NOMO-1 treated with DMSO at 0.1 percent for 48 hours (cell line): ENCODE measurements around the gene NXNL1.
"Not testable (repeated sequence)": the region's sequence is repeated elsewhere in the genome, so short reads cannot be mapped to it uniquely, and the experiment has no call there.

Experiments
- DNase-seq: peaks from one replicate; lab custom pipeline; 2025; ENCODE audit not compliant: unreplicated experiment; lab: John Stamatoyannopoulos, UW

Gene NXNL1, protein sequence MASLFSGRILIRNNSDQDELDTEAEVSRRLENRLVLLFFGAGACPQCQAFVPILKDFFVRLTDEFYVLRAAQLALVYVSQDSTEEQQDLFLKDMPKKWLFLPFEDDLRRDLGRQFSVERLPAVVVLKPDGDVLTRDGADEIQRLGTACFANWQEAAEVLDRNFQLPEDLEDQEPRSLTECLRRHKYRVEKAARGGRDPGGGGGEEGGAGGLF

DNA sequence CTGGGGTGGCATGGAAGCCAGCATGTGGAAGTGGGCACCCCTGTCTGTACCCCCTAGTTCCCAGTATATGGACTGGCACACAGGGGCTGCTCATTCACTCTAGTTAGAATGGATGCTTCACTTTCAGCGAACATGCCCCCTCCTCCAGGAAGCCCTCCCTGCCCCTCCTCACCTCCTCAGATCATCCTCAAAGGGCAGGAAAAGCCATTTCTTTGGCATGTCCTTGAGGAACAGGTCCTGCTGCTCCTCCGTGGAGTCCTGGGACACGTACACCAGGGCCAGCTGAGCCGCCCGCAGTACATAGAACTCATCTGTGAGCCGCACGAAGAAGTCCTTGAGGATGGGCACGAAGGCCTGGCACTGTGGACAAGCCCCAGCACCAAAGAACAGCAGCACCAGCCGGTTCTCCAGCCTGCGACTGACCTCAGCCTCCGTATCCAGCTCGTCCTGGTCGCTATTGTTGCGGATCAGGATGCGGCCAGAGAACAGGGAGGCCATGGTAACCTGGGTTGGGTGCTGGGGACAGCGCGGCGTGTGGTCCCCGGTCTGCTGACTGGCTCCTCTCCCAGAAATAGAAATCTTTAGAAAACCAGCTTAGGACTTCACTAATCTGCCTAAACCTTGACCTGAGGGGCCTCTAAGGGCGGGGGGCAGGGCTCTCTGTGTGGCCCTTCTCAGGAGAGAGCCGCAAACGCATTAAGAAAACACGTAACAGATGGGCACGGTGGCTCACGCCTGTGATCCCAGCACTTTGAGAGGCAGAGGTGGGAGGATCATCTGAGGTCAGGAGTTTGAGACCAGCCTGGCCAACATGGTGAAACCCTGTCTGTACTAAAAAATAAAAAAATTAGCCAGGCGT lies at the start of gene NXNL1:
NXNL1 (minus strand) TSS at position 555 of the 859 bp plus-strand sequence; CDS start at position 498, 57 bp downstream.
- no peak for DNase-seq

DNA sequence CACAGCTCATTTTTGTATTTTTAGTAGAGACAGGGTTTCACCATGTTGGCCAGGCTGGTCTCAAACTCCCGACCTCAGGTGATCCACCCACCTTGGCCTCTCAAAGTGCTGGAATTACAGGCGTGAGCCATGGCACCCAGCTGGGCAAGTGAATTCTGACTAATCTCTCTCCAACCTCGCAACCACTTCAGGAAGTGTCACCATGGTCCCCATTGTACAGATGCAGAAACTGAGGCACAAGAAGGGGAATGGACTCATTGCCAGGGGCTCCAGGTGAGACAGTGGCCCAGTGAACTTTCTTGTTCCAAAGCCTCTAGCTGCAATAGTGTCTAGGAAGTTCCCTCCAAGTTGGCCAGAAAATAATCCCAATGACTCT lies 47.8 kb upstream of the NXNL1 start:
- DNase-seq, result not testable (repeated sequence)

DNA sequence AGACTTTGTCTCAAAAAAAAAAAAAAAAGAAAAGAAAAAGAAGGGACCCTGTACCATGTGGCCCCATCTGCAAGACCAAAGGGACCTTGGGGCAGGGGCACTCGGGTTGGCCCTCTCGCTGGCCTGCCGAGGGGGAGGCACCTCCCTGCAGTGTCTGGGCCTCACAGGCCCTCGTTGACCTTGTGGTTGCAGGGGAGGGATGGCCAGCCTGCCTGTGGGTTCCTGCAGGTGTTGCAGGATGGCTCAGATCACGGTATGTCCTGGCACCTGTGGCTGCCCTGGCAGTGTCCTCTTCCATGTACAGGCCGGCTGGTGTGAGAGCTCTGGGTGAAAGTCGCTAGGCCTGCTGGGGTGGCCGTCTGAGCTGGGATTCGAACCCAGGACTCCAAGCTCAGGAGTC lies 46.0 kb upstream of the NXNL1 start:
- DNase-seq, result no peak

DNA sequence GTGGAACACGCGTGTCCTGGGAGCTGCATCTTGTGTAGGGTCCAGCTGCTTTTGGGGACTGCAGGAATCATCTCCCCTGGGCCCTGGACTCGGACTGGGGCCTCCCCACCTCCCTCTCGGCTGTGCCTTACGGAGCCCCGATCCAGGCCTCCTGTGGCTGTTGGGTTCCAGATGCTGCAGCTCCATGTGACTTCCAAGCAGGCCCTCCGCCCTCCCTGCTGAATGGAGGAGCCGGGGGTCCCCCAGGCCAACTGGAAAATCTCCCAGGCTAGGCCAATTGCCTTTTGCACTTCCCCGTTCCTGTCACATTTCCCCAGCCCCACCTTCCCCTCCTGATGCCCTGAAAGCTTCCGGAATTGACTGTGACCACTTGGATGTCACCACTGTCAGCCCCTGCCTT lies 44.5 kb upstream of the NXNL1 start:
- no peak for DNase-seq

DNA sequence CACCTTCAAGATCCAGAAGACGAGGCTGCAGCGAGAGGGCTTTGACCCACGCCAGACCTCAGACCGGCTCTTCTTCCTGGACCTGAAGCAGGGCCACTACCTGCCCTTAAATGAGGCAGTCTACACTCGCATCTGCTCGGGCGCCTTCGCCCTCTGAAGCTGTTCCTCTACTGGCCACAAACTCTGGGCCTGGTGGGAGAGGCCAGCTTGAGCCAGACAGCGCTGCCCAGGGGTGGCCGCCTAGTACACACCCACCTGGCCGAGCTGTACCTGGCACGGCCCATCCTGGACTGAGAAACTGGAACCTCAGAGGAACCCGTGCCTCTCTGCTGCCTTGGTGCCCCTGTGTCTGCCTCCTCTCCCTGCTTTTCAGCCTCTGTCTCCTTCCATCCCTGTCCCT lies 43.7 kb upstream of the NXNL1 start:
- DNase-seq, result no peak

DNA sequence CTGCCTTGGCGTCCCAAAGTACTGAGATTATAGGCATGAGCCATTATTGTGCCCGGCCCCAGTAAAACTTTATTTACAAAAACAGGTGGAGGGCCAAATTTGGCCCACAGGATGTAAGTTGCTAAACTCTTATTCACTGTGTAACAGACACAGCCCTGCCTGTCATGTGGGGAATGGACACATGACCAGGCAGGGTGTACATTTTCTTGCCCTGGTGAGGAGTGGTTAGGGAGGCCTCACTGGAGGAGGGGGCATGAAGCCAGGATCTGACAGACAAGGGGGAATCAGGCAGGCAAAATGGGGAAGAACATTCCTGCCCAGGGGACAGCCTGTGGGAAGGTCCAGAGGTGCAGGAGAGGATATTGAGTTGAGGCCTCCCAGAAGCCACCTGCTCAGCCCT lies 43.3 kb upstream of the NXNL1 start:
- no peak for DNase-seq

DNA sequence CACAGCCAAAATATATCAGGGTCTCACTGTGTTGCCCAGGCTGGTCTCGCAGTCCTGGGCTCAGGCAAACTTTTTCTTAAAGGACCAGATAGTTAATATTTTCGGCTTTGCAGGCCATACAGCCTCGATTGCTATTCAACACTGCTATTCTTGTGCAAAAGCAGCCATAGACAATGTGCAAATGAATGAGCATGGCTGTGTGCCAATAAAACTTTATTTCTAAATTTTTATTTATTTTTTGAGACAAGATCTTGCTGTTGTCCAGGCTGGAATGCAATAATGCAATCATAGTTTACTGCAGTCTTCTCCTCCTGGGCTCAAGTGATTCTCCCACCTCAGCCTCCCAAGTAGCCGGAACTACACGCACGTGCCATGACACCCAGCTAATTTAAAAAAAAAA lies 42.5 kb upstream of the NXNL1 start:
- no peak for DNase-seq

DNA sequence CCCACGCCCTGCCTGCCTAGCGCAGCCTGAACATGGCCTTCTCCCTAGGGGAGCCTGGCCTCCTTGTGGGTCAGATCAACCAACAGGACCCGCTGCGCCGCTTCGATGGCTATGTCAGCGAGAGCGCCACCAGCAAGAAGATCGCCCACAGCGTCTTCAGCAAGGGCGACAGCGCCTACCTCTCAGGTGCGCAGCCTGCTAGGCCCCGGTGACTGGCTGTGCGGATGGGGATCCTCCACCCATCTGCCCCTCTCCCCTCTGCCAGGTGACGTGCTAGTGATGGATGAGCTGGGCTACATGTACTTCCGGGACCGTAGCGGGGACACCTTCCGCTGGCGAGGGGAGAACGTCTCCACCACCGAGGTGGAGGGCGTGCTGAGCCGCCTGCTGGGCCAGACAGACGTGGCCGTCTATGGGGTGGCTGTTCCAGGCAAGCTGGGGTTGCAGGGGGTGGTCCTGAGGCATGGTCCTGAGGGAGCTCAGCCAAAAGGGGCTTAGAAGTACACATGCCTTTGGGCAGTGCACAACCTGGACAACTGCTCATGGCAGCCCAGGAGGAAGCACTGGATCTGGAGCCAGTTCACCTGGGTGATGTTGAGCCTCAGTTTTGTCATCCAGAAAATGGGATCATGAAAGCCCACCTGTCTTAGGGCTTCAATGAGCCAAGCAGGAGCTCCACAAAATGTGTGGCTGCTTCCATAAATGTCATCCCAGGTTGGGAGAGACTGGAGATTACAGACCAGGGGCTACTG lies 39.9 kb upstream of the NXNL1 start:
- DNase-seq, result no peak

DNA sequence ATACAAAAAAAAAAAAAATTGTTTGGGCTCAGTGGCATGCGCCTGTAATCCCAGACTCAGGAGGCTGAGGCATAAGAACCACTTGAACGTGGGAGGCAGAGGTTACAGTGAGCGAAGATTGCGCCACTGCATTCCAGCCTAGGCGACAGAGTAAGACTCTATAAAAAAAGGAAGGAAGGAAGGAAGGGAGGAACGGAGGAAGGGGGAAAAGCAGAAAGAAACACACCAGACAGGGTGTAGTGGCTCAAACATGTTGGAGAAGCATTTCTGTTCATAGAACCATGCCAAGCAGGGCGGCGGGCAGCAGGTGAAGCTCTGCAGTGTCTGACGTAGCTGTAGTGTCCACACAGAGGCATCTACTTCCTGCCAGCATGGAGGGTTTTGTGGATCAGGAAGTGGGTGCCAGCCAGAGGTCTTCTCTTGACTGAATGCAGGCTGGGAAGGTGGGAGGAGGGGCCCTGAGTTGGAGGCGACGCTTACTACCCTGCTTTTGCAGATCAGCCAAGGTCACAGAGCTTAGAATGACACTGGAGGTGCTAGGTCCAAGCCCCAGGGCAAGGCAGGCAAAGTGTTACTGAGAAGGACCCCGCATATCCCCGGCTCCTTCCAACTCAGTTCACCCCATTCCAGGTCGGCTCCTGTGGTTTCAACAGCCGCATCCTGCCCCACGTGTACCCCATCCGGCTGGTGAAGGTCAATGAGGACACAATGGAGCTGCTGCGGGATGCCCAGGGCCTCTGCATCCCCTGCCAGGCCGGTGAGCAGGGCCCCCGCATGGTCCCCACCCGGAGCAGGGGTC lies 39.1 kb upstream of the NXNL1 start:
- peak; percentile 70 for DNase-seq

DNA sequence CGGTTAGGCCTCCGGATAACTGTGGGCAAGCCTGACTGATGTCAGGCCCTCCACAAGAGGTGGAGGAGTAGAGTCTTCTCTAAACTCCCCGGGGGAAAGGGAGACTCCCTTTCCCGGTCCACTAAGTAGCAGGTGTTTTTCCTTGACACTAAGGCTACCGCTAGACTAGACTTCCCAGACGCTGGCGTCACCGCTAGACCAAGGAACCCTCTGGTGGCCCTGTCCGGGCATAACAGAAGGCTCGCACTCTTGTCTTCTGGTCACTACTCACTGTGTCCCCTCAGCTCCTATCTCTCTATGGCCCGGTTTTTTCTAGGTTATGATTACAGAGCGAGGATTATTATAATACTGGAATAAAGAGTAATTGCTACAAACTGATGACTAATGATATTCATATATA lies 38.3 kb upstream of the NXNL1 start:
- not testable (repeated sequence) for DNase-seq

DNA sequence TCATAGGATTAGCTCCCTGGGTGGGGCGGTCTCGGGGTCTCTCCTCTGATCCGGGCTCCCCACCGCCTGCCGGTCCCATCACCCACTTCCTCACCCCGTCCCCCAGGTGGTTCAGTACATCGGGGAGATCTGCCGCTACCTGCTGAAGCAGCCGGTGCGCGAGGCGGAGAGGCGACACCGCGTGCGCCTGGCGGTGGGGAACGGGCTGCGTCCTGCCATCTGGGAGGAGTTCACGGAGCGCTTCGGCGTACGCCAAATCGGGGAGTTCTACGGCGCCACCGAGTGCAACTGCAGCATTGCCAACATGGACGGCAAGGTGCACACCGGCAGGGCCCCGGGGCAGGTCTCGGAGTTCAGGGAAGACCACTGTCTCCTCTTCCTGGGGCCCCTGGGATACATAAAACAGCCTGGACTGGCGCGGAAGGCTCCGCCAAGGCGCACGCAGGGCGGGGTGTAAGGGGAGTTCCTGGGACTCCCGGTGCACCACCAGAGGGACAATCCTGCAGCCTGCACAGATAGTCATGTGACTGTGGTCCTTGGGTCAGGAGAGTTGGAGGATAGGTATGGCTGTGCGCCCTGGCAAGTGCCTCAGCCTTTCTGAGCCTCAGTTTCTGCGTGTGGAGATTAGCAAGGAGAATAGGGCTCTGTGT lies 36.5 kb upstream of the NXNL1 start:
- DNase-seq, result no peak

DNA sequence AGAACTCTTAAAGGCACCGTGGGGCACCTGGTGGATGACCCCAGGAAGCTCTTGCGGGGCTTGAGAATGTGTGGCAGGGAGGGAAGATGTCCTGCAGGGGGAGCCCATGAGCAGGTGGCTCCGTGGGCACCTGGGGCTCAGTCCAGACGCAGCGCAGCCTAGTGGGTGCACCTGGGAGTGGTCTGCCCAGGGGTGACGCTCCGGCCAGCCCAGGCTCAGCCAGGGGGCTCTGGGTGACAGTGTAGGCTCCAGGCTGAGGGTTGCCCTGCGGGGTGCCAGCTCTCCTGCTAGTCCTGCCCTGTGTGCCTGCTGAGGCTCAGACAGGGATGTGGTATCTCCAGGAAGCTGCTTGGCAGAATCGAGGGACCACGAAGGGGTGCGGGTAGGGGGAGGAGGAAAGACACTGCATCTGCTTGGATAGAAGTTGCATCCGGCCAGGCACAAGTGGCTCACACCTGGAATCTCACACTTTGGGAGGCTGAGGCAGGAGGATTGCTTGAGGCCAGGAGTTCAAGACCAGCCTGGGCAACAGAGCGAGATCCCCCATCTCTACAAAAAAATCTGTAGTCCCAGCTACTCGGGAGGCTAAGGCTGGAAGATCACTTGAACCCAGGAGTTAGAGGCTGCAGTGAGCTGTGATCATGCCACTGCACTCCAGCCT lies 35.7 kb upstream of the NXNL1 start:
- DNase-seq, result peak; percentile 77

DNA sequence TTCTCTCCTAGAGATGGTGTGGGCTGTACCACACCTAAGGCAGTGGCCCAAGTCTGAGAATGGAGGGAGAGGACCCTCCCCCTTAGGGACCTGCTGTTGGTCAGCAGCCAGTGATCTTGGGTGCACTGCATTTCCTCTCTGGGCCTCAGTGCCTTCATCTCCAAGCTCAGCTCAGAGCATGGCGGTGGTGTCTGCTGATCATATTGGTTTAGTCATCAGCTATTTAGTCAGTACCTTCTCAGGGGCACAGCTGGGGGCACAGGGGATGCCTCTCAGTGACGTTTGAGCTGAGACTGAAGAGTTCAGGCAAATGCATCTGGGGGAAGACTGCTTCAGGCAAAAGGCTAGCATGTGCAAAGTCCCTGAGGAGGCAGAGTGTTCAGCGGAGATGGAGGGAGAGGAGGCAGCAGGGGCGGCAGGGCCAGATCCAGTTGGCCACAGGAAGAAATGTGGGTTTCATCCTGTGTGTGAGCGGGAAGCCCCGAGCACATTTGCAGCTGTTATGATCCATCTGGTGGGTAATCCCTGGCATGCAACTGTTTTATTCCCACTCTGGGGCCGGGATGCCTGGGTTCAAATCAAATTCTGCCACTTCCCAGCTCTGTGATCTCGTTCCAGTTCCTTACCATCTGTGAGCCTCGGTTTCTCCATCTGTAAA lies 35.0 kb upstream of the NXNL1 start:
- no peak for DNase-seq

DNA sequence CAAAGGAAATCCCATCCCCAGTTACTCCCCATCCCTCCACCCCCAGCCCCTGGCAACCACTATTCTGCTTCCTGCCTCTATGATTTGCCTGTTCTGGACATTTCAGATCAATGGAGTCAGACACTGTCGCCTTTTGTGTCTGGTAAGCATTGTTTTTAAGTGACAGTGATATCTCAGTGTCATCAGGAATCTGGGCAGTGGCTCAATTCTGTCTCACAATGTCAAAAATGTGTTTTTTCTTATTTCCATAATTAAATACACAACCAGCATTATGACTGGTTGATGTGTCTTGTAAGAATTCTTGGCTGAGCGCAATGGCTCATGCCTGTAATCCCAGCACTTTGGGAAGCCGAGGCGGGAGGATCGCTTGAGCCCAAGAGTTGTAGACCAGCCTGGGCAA lies 30.6 kb upstream of the NXNL1 start:
- DNase-seq, result no peak

DNA sequence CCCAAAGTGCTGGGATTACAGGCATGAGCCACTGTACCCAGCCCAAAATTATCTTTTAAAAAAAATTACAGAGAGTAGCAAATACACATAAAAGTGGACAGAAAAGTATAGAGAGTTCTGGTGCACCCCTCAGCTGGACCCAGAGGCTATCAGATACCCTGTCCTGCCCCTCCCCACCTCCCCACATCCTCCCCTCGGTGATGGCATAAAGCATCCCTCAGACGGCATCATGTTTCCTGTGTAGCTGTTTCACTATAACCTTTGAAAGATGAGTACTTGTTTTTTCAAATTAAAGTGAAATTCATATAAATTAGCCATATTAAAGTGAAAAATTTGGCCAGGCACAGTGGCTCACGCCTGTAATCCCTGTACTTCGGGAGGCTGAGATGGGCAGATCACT lies 29.7 kb upstream of the NXNL1 start:
- no peak for DNase-seq

DNA sequence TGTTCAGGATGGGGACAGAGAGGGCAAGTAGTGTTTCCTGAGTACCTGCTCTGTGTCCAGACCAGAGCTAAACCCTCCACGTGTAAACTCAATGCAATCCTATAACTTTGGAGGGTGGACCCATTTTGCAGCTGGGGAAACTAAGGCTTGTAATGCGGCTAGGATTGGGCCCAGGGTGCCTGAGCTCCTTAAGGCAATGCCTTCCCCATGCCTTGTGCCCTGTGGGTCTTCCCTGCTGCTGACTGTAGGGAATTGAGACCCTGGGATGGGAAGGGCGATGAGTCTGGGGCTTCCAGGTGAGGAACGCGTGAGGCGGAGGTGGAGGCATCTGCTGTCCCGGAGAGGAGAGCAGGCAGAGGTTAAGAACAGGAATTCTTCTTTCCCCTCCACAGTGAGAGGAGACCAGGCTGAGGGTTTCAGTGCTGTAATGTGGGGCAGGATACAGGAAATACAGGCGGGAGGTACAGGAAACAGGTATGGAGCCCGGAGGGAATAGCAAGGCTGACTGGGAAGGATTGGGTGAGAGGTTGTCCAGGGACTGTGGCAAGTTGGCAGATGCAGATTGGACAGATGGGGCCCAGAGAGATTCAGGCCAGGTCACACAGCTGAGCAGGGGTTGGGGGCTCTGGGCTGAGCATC lies 28.8 kb upstream of the NXNL1 start:
- DNase-seq, result no peak

DNA sequence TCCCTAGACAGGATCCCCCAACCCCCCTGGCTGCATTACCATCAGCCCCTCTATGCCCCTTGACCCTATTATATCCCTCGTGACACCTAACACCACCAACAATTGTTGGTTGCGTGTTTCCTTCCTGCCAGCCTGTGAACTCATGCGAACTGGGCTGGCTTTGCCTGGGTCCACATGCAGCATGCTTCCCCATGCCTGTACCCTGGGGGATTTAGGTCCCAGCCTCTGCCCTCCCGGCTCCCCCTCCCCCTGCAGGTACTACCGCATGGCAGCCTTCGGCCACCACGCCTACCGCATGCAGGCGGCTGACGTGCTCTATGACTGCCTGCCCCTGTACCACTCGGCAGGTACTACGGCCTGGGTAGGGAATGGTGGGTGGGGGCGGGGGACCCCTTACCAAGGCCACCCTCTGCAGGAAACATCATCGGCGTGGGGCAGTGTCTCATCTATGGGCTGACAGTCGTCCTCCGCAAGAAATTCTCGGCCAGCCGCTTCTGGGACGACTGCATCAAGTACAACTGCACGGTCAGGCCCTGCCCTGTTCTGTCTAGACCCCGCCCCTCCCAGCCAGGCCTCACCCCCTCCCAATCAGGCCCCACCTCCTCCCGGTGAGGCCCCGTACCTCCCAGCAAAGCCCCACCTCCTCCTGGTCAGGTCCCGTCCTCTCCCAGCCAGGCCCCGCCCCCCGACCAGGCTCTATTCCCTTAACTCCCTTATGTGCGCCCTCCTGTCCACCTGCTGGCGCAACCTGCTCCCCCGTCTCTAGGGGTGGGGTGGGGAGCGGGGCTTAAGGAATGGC lies 28.1 kb upstream of the NXNL1 start:
- no peak for DNase-seq
